GM21526 (cell line): ENCODE data around the gene MED13L.
A peak's percentile ranks its signal among the peaks of the same experiment; 100 is the strongest.

ENCODE experiments used
- ATAC-seq: cut with Tn5 transposase; IDR thresholded peaks from one replicate; pipeline ENCODE4 v1.9.1; 2021; ENCODE audit warnings: moderate library complexity; ENCODE audit not compliant: unreplicated experiment, low FRiP score

MED13L gene

DNA sequence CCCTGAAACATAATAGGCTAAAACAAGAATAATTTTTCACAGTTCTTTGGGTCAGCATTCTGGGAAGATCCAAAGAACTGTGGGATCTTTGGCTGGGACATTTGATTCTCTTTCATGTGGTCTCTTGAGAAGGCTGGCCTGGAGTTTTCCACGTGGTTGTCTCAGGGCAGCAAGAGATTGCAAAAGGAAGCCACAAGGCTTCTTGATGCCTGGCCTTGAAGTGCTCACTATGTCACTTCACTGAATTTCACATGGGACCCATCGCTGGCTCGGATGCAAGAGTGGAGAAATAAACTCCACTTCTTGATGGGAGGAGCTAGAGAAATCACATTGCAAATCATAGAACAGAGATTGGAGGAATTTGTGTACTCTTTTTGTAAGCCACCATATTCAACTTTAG, 343.4 kb downstream of the MED13L start:
- ATAC-seq: no peak

DNA sequence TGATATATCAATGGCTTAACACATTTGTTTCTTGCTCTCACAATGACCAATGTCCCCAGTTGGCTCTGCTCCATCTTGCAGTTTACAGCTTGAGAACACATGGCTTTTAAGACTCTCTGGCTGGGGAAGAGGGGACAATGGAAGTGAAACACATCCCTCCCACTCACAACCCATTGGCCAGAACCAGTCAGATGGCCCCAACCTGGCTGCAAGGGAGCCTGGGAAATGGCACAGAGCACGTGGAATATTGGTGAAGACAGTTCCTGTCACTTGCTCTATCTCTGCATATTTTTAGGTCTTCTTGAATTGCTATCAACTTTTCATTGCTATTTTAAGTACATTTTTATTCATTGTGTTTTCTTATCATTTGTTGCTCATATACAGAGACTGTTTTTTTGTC, 345.4 kb downstream of the MED13L start:
- ATAC-seq: no peak

DNA sequence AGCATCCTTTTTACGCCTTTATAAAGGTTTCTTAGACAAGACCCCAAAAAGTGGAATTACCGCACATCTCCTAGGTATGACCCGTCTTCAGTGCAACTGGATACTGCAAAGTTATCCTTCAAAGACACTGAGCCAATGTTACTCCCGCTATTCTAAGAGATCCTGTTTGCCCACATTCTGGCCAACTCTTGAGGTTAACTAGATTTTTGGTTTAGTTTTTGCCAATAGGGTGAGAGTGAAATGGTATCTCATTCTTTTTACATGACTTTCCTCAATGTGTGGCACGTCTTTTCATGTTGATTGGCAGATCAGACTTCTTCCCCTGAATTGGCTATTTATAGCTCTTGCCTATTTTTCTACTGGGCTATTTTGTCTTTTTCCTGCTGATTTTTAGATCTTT, 347.2 kb downstream of the MED13L start:
- no peak for ATAC-seq

DNA sequence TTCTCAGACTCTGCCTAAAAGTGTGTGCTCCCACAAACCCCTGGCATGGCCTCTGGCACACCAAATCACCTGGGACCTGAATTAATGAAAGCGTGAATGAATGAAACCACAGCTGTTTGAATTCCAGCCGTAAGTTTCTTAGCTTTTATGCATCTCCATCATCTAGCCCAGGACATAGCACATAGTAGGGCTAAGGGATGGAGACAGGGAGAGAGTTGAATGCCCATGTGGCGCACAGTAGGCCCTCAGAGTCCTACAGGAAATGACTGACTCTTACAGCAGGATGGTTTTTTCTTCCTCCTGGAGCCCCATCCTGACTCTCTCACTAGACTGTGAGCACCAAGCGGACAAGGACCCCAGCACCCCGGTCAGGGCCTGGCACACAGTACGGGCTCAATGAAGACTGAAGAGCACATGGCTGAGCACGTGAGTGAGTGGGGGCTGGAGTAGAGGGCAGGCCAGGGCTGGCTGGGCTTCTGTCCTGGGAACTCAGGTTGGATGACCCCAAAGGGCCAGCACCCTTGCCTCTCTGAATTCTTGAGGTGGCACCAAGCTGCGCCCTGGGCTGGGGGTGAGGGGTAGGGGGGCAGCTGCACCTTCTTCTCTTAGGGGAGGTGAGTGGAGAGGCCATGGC, 351.3 kb downstream of the MED13L start:
- ATAC-seq: no peak

DNA sequence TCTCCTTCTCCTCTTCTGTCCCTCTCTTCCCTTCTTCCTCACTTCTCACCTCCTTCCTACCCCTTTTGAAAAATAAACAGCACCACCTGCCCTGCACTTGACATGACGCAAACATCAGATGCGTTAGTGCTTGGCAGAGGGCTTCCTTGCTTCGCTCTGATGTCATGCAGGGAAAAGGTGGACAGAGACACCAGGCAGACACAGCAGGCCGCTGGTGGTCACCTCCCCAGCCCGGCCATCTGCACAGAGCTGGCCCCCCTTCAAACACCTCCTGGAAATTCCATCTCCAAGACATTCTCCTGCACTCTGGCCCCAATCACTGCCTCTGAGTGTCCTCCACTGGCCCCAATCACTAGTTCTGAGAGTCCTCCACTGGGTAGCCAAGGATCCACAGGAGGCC, 353.6 kb downstream of the MED13L start:
- ATAC-seq: no peak

DNA sequence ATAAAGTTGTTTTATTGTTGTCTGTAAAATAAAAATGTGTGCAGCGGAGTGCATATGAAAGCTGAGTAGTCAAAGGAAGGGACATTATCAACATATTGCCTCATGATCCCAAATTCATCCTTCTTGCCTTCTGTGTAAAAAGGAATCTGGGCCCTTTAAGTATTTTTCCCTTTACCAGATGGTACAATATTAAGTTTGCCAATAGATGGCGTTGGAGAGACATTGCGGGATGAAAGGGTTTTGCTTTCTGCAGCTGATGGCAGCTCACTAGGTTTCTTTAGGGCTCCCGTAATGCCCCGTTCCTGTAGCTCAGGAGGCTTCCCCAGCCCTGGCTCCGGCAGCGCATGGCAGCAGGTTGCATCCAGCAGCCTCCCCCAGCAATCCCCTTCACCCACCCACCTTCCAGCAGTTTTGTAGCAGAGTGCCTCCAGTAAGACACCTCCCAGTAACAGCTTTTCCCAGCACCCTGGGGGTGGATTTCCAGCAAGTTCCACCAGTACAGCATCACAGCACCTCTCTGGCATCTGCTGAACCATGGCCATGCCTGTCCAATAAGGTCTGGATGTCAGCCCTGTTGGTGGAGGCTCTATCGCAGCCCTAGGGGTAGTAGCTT, 354.4 kb downstream of the MED13L start:
- no peak for ATAC-seq

DNA sequence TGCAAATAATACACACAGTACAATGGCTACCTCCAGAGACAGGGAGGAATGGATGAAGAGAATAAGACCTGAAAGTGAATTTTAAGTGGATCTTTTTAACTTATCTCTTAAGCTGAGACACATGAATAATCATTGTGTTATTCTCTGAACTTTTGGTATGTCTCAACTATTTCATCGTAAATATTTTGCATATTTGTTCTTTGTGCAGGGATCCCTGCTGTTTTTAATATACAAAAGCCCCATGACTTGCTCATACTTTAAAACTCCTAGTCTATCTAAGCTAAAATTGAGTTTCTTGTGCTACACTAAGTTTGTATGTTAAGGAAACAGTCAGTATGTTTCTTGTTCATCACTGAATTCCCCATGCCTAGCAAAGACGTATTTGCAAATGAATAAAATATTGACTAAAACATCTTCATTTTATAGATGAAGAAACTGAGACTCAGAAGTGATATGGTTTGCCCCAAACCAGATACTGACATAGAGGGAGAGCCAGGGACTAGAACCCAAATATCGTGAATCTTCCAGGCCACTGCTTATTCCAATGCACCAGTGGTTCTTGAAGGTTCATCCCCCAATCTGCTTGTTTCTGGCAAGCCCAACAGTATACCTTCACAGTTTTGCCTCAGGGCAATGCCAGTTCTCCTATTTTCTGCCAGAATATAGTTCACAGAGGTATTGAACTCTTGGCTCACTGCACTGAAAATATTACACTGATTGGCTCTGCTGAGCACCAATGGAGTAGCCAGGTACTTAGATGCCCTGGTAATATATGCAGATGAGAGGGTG, 356.9 kb downstream of the MED13L start:
- ATAC-seq: no peak

DNA sequence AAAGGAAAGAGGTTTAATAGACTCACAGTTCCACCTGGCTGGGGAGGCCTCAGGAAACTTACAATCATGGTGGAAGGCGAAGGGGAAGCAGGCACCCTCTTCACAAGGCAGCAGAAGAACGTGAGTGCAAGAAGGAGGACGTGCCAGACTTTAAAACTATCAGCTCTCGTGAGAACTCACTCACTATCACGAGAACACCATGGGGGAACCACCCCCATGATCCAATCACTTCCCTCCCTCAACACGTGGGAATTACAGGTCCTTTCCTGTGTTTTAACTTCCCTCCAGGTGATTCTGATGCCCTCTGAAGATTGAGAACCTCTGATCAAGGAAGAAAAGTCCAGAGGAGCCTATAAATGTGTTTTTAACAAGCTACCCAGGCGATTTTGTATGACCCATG, 358.7 kb downstream of the MED13L start:
- no peak for ATAC-seq

DNA sequence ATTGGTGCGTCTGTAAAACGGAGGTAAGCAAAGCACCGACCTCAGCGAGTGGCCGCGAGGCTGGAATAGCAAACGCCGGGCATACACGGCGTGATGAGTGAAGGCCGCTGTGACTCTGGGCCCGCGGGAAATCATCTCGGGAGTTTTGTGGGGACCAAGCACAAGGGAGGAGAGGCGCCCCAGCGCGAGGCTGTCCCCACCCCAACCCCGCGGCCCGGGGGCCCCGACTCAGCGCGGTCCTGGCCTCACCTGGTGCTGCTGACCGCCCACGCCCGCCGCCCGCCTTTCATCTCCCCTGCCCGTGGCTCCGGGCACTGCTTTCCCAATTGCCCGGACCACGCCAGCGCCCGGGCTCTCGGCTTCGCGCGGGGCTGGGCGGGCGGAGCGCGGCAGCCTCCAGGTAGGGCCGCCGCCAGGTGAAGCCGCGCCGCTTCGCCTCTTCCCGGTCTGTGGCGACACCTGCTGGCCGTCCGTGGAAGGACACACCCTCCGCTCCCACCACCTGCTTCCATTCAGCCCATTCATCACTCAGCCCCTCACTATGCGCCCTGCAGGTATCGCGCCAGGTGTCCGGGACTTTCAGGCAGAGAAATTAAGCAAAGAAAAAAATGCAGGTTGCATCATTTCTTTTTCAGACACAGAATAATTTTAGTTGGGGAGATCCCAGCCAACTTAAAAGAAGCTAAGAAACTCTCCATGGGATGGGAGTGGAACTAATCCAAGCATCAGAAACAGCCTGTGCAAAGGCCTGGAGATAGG, 360.4 kb downstream of the MED13L start:
- peak; percentile 81 for ATAC-seq

DNA sequence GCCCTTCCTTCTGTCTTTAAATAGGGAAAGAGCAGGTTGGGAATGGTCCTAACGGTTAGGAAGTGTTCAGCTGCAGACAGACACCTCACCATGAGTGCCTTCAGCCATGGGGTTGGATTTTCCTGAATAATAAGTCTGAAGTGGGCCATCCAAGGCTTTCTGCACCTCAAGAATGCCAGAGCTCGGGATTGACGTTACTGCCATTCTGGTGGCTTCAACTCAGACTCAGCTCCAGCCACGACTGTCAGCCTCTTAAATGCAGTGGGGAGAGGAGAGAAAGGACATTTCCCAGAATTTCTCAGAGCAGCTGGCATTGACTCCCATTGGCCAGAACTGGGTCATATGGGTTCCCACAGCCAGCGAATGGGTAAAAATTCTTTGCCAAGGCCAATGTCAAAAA, 363.4 kb downstream of the MED13L start:
- ATAC-seq: no peak

DNA sequence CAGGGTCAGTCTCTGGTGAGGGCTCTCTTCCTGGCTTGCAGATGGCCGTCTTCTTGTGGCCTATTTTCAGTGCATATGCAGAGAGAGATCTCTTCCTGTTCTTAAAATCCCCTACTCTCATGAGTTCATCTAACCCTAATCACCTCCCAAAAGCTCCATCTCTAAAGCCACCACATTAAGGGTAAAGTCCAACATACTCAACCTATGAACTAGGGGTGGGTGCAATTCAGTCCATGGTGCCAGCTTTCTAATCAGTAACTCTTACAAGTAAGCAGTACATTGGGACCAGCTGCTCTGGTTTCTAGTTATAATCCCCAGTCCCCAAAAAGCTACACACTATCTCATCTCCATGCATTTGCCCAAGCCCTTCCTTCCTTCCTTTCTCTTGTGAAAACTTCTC, 365.1 kb downstream of the MED13L start:
- no peak for ATAC-seq

DNA sequence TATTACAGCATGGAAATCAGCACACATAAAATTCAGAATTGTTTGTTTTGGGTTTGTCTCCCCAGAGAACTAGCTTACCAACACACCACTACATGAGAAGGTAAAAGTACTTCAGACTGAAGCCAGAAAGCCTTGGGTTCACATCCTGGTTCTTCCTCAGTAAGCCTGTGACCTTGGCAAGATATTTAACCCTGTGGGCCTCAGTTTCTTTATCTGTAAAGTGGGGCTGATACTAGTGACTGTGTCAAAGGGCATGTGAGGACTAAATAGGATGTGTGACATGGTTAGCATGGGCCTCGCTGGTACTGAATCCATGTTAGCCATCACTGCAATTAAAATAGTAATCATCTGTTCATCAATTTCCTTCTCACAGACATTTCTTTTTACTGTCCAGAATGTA, 366.1 kb downstream of the MED13L start:
- no peak for ATAC-seq

DNA sequence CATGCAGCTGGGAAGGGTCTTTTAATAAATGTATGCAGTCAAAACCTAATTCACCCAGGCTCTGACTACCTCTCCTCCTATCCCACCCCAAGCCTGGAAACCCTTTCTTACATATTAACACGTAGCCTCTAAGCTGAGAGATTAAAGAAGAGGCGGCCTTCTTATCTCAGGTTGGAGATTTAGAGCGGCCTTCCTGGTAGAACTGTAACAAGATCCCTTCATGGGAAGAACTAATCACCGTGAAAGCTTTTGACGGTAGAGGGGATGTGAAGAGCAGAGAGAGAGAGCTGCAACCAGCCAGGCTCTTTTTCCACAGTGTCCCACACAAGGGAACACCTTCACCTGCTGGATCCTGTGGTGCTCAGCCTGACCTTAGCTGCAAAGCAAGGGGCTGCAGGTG, 367.4 kb downstream of the MED13L start:
- no peak for ATAC-seq
